ENCODE data around the gene KCNB1. TPM values are rescaled to one million over a fixed set of nuclear protein-coding genes. Genes with fewer than 3 reads are reported as not detected.
A peak's percentile ranks its signal among the peaks of the same experiment; 100 is the strongest.
"Not testable (repeated sequence)": the region's sequence is repeated elsewhere in the genome, so short reads cannot be mapped to it uniquely, and the experiment has no call there.

KCNB1 gene
- total RNA-seq, 1 donor from 2014 or later, result 0.98 TPM

DNA sequence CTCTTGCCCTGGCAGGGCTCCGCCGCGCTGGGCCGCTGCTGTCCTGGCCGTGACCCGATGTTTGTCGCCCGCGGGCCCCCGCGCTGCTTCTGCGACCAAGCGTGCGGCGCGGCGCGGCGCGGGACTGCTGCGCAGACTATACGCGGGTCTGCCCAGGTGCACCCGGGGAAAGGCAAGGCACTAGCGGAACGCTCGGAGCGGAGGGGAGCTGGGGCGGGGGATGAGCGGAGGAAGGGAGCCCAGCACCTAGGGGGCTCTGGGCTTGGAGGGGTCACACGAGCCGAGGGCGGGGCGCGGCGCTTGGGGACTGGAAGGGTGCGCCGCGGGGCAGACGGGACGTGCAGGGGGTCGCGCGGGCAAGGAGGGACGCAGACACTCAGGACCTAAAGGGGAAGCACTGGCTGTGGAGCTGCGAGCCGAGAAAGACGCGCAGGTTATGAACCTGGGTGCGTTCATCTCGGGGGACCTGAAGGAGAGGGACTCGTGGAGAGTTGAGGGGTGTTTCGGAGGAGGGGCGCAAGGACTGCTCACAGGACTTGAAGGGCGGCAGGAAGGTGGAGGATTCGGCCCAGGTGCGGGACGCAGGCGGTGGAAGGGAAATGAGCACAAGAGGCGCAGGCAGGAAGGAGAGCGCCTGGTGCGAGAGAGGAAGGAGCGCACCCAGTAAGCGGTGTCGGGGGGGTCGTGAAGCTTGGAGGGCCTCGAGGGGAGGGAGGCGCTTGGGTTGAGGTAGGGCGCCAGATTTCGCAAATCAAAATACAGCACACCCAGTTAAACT, 163.8 kb downstream of the KCNB1 start:
- Mint-ChIP-seq H3K9me3 (ENCODE audit: low read depth) (no peaks in the 10 kb centered on the region), H3K27me3 (peaks cover 72% of the 10 kb centered on the region), H3K4me3 (ENCODE audit: low read depth) (peak overlapping the region; percentile 60), H3K27ac (peak overlapping the region; percentile 25), H3K36me3 (ENCODE audit: insufficient read depth) (peaks cover 1% of the 10 kb centered on the region), H3K4me1 (ENCODE audit: low read depth) (peaks cover 7% of the 10 kb centered on the region)
- TF ChIP-seq, protein P1, sequence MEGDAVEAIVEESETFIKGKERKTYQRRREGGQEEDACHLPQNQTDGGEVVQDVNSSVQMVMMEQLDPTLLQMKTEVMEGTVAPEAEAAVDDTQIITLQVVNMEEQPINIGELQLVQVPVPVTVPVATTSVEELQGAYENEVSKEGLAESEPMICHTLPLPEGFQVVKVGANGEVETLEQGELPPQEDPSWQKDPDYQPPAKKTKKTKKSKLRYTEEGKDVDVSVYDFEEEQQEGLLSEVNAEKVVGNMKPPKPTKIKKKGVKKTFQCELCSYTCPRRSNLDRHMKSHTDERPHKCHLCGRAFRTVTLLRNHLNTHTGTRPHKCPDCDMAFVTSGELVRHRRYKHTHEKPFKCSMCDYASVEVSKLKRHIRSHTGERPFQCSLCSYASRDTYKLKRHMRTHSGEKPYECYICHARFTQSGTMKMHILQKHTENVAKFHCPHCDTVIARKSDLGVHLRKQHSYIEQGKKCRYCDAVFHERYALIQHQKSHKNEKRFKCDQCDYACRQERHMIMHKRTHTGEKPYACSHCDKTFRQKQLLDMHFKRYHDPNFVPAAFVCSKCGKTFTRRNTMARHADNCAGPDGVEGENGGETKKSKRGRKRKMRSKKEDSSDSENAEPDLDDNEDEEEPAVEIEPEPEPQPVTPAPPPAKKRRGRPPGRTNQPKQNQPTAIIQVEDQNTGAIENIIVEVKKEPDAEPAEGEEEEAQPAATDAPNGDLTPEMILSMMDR (IDR thresholded peaks at IDR 0.05; ENCODE audit: unreplicated experiment), result no peak
- peak; percentile 21 for DNase-seq (ENCODE audit: low spot score, unreplicated experiment)

GRCh38 chr20:49318091-49318429, 164.4 kb downstream of the KCNB1 start:
- Mint-ChIP-seq H3K4me1 (ENCODE audit: low read depth) (peaks cover 7% of the 10 kb centered on the region), H3K9me3 (ENCODE audit: low read depth) (no peaks in the 10 kb centered on the region), H3K4me3 (ENCODE audit: low read depth) (peak overlapping the region; percentile 60), H3K27ac (no peak overlapping the region), H3K36me3 (ENCODE audit: insufficient read depth) (peaks cover 1% of the 10 kb centered on the region), H3K27me3 (peaks cover 71% of the 10 kb centered on the region)
- no peak for DNase-seq (ENCODE audit: low spot score, unreplicated experiment)
- TF ChIP-seq, protein P1 (IDR thresholded peaks at IDR 0.05; ENCODE audit: unreplicated experiment), result no peak

DNA sequence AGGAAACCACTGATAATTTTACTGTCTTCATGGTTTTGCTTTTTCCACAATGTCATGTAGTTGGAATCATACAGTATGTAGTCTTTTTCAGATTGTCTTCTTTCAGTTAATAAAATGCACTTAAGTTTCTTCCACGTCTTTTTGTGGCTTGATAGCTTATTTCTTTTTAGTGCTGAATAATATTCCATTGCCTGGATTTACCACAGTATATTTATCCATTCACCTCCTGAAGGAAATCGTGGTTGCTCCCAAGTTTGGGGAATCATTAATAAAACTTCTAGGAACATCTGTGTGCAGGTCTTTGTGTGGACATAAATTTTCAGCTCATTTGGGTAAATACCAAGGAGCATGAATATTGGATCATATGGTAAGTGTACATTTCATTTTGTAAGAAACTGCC, 165.8 kb downstream of the KCNB1 start:
- Mint-ChIP-seq H3K9me3 (ENCODE audit: low read depth) (no peaks in the 10 kb centered on the region), H3K36me3 (ENCODE audit: insufficient read depth) (peaks cover 1% of the 10 kb centered on the region), H3K4me1 (ENCODE audit: low read depth) (peaks cover 7% of the 10 kb centered on the region), H3K27me3 (peaks cover 65% of the 10 kb centered on the region), H3K4me3 (ENCODE audit: low read depth) (no peak overlapping the region), H3K27ac (no peak overlapping the region)
- no peak for DNase-seq (ENCODE audit: low spot score, unreplicated experiment)
- TF ChIP-seq, protein P1 (IDR thresholded peaks at IDR 0.05; ENCODE audit: unreplicated experiment), result no peak

- DNase-seq (ENCODE audit: low spot score, unreplicated experiment), result no peak
- Mint-ChIP-seq H3K27ac (no peak overlapping the region), H3K36me3 (ENCODE audit: insufficient read depth) (peaks cover 1% of the 10 kb centered on the region), H3K9me3 (ENCODE audit: low read depth) (peaks cover 2% of the 10 kb centered on the region), H3K4me1 (ENCODE audit: low read depth) (peaks cover 7% of the 10 kb centered on the region), H3K4me3 (ENCODE audit: low read depth) (no peak overlapping the region), H3K27me3 (peaks cover 53% of the 10 kb centered on the region)
- TF ChIP-seq, protein P1 (IDR thresholded peaks at IDR 0.05; ENCODE audit: unreplicated experiment), result no peak
These were observed 166.9 kb downstream of the KCNB1 start for GRCh38 chr20:49315580-49315979.

GRCh38 chr20:49314052-49314451, 168.4 kb downstream of the KCNB1 start:
- DNase-seq (ENCODE audit: low spot score, unreplicated experiment); H3K4me1 Mint-ChIP-seq (ENCODE audit: low read depth); H3K4me3 Mint-ChIP-seq (ENCODE audit: low read depth); H3K36me3 Mint-ChIP-seq (ENCODE audit: insufficient read depth); H3K27ac Mint-ChIP-seq; H3K9me3 Mint-ChIP-seq (ENCODE audit: low read depth): not testable (repeated sequence)
- peaks cover 40% of the 10 kb centered on the region for H3K27me3 Mint-ChIP-seq

Other genes with a start within 250 kb of the KCNB1 start
- gene ZNFX1, start 204.6 kb downstream of the KCNB1 start, total RNA-seq, result 10.0 and 10.7 TPM in 2 replicates
- 18.4 and 19.3 TPM in 2 replicates for gene PTGIS, start 85.5 kb upstream of the KCNB1 start, total RNA-seq
- gene B4GALT5, start 231.2 kb upstream of the KCNB1 start, total RNA-seq, result 58.6 and 58.8 TPM in 2 replicates

Data from progenitor cell of endocrine pancreas (in vitro differentiated cells).